Subcutaneous adipose tissue (tissue), 4 donors: ENCODE results near the gene SRRM5. TPM values are rescaled to one million over a fixed set of nuclear protein-coding genes. Genes with fewer than 3 reads are reported as not detected.

ENCODE experiments used
- total RNA-seq, 4 donors: library from RNA; depleted of rRNA; stranded (reverse); fragments of >200 nt; gene quantifications; one replicate each; pipeline ENCODE4 v1.1.0, GENCODE V29; 2016
- TF ChIP-seq, protein P1 (sequence below): fragments of 450-650 bp; IDR thresholded peaks from one replicate; pipeline ENCODE4 v1.5.1; 2016; ENCODE audit warnings: low read depth, mild to moderate bottlenecking, control low read depth, antibody characterized with exemption, moderate library complexity

Gene SRRM5
- total RNA-seq, 4 donors from 2014 or later: 0.33 to 0.66 (median 0.34) TPM; not detected in 1

DNA sequence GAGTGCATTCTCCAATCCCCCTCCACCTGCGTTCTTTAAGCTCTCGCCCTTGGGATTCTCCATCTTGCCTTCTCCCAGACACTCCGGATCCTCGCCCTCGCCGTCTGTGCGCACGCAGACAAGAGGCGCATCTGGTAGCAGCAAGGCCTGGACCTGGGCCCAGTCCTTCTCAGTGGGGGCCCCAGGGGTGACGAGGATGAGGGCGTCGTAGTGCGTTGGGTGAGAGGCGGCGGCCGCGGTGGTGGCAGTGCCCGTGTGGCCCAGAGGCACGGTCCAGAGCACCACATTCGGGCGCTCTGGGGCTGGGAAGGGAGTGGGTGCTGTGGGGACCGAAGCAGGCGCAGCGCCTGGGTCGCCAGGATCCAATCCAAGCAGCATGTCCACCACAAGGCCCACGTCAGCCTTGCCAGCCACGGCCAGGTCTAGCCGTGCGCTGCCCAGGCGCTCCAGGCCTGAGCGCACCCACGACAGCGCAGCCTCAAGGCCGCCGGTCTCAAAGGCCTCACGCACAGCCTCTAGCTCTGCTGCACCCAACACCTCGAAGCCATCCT is 19.0 kb upstream of the SRRM5 start:
- TF ChIP-seq, protein P1, sequence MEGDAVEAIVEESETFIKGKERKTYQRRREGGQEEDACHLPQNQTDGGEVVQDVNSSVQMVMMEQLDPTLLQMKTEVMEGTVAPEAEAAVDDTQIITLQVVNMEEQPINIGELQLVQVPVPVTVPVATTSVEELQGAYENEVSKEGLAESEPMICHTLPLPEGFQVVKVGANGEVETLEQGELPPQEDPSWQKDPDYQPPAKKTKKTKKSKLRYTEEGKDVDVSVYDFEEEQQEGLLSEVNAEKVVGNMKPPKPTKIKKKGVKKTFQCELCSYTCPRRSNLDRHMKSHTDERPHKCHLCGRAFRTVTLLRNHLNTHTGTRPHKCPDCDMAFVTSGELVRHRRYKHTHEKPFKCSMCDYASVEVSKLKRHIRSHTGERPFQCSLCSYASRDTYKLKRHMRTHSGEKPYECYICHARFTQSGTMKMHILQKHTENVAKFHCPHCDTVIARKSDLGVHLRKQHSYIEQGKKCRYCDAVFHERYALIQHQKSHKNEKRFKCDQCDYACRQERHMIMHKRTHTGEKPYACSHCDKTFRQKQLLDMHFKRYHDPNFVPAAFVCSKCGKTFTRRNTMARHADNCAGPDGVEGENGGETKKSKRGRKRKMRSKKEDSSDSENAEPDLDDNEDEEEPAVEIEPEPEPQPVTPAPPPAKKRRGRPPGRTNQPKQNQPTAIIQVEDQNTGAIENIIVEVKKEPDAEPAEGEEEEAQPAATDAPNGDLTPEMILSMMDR: no peak

DNA sequence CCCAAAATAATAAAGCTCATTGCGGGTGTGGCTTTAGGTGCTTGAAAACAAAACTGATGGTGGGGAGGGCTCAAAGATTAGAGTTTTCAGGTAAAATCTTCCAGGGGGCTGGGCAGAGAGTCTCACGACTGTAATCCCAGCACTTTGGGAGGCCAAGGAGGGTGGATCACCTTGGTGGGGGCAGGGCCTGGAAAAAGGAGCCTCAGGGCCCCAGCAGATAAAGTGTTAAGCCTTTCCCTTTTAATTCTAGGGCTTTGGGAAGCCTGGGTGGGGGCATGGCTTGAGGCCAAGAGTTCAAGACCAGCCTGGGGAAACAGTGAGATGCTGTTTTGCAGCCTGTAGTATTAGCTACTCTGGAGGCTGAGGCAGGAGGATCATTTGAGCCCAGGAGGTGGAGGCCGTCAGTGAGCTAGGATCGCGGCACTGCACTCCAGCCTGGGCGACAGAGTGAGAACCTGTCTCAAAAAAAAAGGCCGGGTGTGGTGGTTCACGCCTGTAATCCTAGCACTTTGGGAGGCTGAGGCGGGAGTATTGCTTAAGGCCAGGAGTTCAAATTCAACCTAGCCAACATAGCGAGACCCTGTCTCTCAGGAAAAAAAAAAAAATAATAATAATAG is 17.7 kb upstream of the SRRM5 start:
- TF ChIP-seq, protein P1: no peak

DNA sequence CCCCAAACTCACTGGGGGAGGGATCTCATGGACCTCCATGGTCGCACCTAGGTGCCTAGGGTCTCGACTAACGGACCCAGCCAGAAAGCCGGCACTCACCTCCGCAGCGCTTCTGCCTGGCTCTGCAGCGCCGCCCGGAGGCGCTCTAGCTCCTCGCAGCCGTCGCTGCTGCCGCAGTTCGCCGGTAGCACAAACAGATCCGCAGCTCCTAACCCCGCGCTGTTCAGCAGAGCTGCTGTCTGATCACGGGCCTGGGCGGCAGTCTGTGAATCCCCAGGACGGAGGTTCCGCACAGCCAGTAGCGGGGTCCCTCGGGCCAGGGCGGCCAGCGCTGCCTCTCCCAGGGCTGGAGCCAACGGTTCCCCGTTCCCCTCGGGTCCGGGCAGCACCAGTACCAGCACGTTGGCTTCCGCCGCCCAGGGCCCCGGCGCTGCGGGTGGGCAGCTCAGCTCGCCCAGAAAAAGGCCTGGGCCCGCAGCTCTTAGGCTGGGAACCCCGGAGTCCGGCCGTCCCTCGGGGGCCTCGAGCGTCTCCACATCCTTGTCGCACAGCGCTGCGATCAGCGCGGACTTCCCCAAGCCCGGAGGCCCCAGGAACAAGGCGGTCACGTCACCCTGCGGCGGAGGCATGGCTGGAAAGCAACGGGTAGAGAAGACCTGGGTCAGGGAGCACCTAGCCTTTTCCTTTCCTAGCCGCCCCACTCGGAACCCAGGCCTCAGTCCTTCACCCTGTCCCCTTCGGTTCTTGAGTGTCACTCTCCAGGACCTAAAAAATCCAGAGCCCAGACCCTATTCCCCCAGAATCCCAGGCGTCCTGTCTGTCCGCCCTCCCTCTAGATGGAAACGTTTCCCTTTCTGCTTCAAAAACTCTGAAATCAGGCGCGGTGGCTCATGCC is 16.9 kb upstream of the SRRM5 start:
- TF ChIP-seq, protein P1: no peak

DNA sequence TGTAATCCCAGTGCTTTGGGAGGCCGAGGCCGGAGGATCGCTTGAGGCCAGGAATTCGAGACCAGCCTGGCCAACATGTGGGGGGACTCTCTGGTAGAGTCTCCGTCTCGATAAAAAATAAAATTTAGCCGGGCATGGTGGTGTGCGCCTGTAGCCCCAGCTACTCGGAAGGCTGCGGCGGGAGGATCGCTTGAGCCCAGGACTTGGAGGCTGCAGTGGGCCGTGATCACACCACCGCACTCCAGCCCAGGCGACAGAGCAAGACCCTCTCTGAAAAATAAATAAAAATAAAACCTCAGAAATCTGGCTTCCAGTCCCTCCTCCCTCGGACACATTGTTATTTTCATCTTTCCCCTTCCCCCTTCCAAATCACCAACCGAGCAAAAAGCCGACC is 16.3 kb upstream of the SRRM5 start:
- TF ChIP-seq, protein P1: no peak

DNA sequence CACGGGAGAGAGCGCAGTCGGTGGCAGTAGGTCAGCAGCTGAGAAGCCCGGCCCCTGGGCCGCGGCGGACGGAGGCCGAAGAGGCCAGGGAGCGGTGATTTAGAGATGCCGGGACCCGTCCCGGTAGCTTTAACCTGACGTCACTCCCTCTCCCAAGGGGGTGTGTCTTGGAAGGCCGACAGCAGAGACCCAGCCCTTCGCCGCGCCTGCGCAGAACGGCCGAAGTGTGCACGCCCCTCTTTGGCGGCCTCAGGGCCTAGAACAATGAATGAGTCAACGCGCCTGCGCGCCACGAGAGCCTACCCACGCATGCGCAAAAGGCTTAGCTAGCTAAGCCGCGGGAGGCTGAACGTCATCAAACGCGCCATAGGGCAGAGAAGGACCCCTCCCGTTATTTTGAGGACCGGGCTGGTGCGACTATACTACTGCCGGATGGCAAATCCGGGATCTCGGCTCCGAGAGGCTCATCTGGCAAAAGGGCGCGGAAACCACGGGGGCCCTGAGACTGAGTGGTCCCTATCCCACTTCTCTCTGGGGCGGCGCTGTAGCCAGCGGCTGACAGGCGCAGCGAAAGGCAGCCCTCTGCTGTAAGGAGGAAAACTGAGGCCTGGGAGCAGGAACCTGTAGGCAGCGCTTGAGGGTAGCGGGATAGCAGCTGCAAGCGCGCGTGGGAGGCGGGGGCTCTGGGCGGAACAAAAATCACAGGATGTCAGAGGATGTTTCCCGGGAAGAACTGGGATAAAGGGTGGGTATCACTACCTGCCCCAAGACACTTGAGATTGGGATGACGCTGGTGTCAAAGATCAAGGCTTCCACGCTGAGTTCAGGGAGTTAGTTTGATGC is 15.7 kb upstream of the SRRM5 start, which contains the start of the genes IRGQ and ZNF576:
Gene IRGQ, minus strand, starts transcription at position 136 of the 843 bp plus-strand sequence. CDS start 796 bp downstream, outside the sequence.
Gene ZNF576, plus strand, starts transcription at position 597 of the 843 bp plus-strand sequence. CDS start 514 bp downstream, outside the sequence.
- TF ChIP-seq, protein P1: no peak

DNA sequence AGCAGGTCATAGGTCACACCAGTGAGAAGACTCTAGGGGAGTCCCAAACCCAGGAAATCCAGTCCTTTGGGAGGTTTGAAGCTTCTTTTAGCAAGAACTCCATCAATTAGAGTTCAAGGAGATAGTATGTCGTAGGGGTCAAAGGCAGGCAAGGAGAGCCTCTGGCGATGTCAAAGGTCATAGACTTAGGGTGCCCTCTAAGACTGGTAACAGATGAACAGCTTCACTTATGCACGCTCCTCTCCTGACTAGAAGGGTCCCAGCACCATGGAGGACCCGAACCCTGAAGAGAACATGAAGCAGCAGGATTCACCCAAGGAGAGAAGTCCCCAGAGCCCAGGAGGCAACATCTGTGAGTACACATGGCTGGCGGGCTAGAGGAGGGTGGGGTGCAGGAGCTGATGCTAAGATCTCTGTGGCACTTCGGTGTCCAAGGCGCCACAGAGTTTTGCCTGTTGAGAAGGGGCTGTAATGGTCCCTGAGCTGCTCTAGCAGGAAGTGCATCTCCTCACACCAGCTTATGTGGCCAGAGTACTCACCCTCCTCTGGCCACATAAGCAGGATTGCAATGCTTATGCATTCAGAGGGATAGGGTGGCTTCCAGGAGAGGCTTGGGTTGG is 14.9 kb upstream of the SRRM5 start:
- TF ChIP-seq, protein P1: no peak
